ENCODE results near the gene PLAU. TPM values are rescaled to one million over a fixed set of nuclear protein-coding genes. Genes with fewer than 3 reads are reported as not detected.

Gene PLAU
- total and polyA plus RNA-seq, 2 of the 13 experiments (the other 11 are each of a cell fraction or from before 2014, with no cell fraction given): 0.45 to 11.2 TPM

DNA sequence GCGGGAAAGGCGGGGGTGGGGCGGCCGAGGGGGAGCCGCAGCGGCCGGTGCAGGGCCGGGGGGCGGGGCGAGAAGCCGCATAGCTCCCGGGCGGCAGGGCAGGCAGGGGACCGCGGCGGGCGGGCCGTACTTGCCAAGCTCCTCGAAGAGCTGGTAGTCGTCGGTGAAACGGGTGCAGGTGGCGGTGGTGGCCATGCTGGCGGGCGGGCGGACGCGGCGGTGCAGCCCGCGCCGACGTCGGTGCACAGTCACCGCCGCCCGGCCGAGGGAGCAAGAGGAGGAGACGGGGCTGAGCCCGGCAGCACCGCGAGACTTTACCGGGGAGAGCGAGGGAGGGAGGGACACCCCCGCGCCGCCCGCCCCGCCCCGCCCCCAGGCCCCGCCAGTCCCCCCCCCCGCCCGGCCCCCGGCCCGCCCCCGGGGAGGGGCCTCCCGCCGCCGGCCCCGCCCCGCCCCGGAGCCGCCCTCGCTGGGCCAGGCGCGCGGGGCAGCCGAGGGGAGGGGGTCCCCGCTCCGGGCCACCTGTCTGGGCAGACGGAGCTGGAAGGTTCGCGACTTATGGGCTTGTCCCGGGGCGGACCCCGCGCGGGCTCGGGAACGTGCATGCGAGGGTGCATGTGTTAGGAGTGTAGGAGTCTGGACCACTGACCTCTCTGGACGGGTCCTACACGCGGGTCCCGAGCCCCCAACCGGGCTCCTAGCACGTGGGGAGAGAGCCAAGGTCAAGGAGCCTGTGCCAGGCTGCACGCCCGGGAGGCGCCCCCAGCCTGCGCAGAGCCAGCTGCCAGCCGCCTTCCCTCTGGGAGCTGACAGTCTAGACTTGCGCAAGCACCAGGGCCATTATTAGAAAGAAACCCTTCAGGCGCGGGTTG, 36.4 kb upstream of the PLAU start, which contains the start of gene CAMK2G:
Gene CAMK2G, minus strand, starts transcription at position 289 of the 872 bp plus-strand sequence. Its CDS starts 94 bp downstream, at position 195.
- FAIRE-seq: no peak
- peaks cover 51% of the 10 kb centered on the region for H3K4me1 ChIP-seq (ENCODE audit: insufficient read depth, low read length)
- peak; percentile 82 for ATAC-seq
- TF ChIP-seq NFIB (CRISPR knock-in tag; IDR thresholded peaks at IDR 0.05; ENCODE audit: borderline replicate concordance): no peak
- no peak for TF ChIP-seq SOX6 (IDR thresholded peaks at IDR 0.05)
- TF ChIP-seq SOX6 (CRISPR knock-in tag; IDR thresholded peaks at IDR 0.05): no peak
- TF ChIP-seq, protein P1, sequence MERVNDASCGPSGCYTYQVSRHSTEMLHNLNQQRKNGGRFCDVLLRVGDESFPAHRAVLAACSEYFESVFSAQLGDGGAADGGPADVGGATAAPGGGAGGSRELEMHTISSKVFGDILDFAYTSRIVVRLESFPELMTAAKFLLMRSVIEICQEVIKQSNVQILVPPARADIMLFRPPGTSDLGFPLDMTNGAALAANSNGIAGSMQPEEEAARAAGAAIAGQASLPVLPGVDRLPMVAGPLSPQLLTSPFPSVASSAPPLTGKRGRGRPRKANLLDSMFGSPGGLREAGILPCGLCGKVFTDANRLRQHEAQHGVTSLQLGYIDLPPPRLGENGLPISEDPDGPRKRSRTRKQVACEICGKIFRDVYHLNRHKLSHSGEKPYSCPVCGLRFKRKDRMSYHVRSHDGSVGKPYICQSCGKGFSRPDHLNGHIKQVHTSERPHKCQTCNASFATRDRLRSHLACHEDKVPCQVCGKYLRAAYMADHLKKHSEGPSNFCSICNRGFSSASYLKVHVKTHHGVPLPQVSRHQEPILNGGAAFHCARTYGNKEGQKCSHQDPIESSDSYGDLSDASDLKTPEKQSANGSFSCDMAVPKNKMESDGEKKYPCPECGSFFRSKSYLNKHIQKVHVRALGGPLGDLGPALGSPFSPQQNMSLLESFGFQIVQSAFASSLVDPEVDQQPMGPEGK (CRISPR knock-in tag; IDR thresholded peaks at IDR 0.05): peak; percentile 74
- TF ChIP-seq ZFP41 (CRISPR knock-in tag; IDR thresholded peaks at IDR 0.05; ENCODE audit: borderline replicate concordance): no peak
- TF ChIP-seq, protein P2, sequence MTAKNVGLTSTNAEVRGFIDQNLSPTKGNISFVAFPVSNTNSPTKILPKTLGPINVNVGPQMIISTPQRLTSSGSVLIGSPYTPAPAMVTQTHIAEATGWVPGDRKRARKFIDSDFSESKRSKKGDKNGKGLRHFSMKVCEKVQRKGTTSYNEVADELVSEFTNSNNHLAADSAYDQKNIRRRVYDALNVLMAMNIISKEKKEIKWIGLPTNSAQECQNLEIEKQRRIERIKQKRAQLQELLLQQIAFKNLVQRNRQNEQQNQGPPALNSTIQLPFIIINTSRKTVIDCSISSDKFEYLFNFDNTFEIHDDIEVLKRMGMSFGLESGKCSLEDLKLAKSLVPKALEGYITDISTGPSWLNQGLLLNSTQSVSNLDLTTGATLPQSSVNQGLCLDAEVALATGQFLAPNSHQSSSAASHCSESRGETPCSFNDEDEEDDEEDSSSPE (CRISPR knock-in tag; IDR thresholded peaks at IDR 0.05): peak; percentile 21; the same call in 1 of the 2 replicates
- peak; percentile 57; the same call in 1 of the 2 replicates for TF ChIP-seq ZNF543 (CRISPR knock-in tag; IDR thresholded peaks at IDR 0.05)
- TF ChIP-seq DMAP1 (CRISPR knock-in tag; IDR thresholded peaks at IDR 0.05): peak; percentile 75; the same call in 1 of the 2 replicates
- TF ChIP-seq ZNF547 (CRISPR knock-in tag; IDR thresholded peaks at IDR 0.05): peak; percentile 49; the same call in 1 of the 2 replicates
- no peak for TF ChIP-seq GABPA (IDR thresholded peaks at IDR 0.05; ENCODE audit: low read depth, low read length)
- TF ChIP-seq GABPA (CRISPR knock-in tag; IDR thresholded peaks at IDR 0.05; ENCODE audit: low read depth): no peak
- TF ChIP-seq ERF (CRISPR knock-in tag; IDR thresholded peaks at IDR 0.05): no peak; the same call in 1 of the 2 replicates
- peak; percentile 18; the same call in 1 of the 2 replicates for TF ChIP-seq ZNF768 (CRISPR knock-in tag; IDR thresholded peaks at IDR 0.05)
- no peak for TF ChIP-seq GTF3A (CRISPR knock-in tag; conservative IDR thresholded peaks at IDR 0.05)
- no peak for TF ChIP-seq HES4 (CRISPR knock-in tag; IDR thresholded peaks at IDR 0.05; ENCODE audit: borderline replicate concordance)
- 0 out of 2 replicates have a peak, but pooled peaks have one; percentile 64 for TF ChIP-seq ZNF782 (CRISPR knock-in tag; IDR thresholded peaks at IDR 0.05; ENCODE audit: borderline replicate concordance)
- TF ChIP-seq, protein P3, sequence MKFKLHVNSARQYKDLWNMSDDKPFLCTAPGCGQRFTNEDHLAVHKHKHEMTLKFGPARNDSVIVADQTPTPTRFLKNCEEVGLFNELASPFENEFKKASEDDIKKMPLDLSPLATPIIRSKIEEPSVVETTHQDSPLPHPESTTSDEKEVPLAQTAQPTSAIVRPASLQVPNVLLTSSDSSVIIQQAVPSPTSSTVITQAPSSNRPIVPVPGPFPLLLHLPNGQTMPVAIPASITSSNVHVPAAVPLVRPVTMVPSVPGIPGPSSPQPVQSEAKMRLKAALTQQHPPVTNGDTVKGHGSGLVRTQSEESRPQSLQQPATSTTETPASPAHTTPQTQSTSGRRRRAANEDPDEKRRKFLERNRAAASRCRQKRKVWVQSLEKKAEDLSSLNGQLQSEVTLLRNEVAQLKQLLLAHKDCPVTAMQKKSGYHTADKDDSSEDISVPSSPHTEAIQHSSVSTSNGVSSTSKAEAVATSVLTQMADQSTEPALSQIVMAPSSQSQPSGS (CRISPR knock-in tag; IDR thresholded peaks at IDR 0.05): no peak
- no peak for TF ChIP-seq SRSF4 (IDR thresholded peaks at IDR 0.05; ENCODE audit: low read depth, low read length, poor library complexity, severe bottlenecking)
- TF ChIP-seq MYNN (CRISPR knock-in tag; IDR thresholded peaks at IDR 0.05; ENCODE audit: low read depth): no peak

More for the DNA sequence above, 36.4 kb upstream of the PLAU start, which contains the start of gene CAMK2G:
- Histone ChIP-seq H3K27ac (ENCODE audit: extremely low read length, insufficient read depth, low read length) (peak within 1 kb of the TSS; percentile 51), H4K20me1 (ENCODE audit: insufficient read depth, low read length) (peaks cover 13% of the 10 kb centered on the region; the same call in 1 of the 2 replicates), H3K79me2 (ENCODE audit: insufficient read depth, low read length) (peaks cover 16% of the 10 kb centered on the region), H3K9me3 (ENCODE audit: low read length) (no peaks in the 10 kb centered on the region), H3K9ac (ENCODE audit: insufficient read depth, low read depth, low read length) (peak within 1 kb of the TSS; percentile 65), H2AFZ (ENCODE audit: low read length) (peak within 1 kb of the TSS; percentile 34), H3K4me2 (ENCODE audit: low read depth, low read length) (peak within 1 kb of the TSS; percentile 91), H3K27me3 (ENCODE audit: control insufficient read depth in 1 of 2, insufficient read depth in 2 of 2, low read length in 2 of 2) (no peaks in the 10 kb centered on the region; a peak in 2 of 5 replicates), H3K4me3 (replicated peaks in 1 of 3; ENCODE audit: insufficient read depth in 1 of 3, low read depth in 2 of 3, low read length in 3 of 3) (peak within 1 kb of the TSS; percentile 61 to 80 (median 80)), H3K36me3 (replicated peaks in 1 of 2; ENCODE audit: control insufficient read depth in 1 of 2, insufficient read depth in 2 of 2, low read length in 2 of 2) (peaks cover 0 to 13% of the 10 kb centered on the region in 2 experiments; a peak in 1 of 5 replicates)
- intact Hi-C loops (cut with micrococcal nuclease; ENCODE audit: unreplicated experiment) (loop anchor here (5.0 kb wide), 1 partner anchor 102 kb away; a partner anchor contains a TSS), in situ Hi-C loops (cut with HindIII; ENCODE audit: extremely low pct_ligation_motif_present, low pct_unique_long_range_greater_than_20kb) (no loop called here)
- ChIA-PET CTCF (ENCODE audit: low intra/inter-chr PET ratio, low total read pairs) (no interaction called here), POLR2A (interaction anchor here (0.9 to 3.2 kb wide), 4 partner anchors 11 to 56 kb away, joined by 3 to 23 read pairs (median 5); no protein-coding TSS in a partner anchor)
- peak; percentile 71 for DNase-seq (ENCODE audit: low spot score)
- no TSS peak for BruUV-seq (replicated peaks)
- 6% methylated on average over 5 of the region's 95 CpGs for WGBS (ENCODE audit: low lambda C conversion rate)
